M059J (cell line): ENCODE measurements around the gene ARHGAP12. TPM values are rescaled to one million over a fixed set of nuclear protein-coding genes. Genes with fewer than 3 reads are reported as not detected.

Experiments used
- DNase-seq: peaks from one replicate; pipeline ENCODE4 v3.0.0-alpha.2; 2012; ENCODE audit warnings: low read depth
- total RNA-seq: library from RNA; depleted of rRNA; stranded (reverse); fragments of >200 nt; shearing (Covaris generic); gene quantifications from 2 replicates; pipeline ENCODE4 v1.2.3, GENCODE V29; 2014

The ARHGAP12 gene
- total RNA-seq, 1 experiment from 2014 or later = 17.4 TPM

DNA sequence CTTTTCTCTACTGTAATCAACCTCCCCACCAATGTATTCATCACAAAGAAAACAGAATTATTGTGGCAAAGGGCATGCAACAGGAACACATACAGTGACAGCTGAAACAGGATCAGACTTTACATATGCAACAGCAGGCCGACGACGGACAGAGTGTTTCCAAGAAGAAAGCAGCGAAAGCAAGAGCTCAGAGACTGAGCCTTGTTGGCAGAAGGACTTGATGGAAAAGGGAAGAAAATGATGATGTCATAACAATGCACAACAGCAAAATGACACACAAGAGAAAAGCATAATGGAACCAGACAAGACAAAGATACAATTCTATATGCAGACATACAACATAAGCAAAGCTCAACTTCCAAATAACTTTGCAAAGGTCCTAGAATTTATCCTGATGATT is 106.5 kb downstream of the ARHGAP12 start:
- DNase-seq = no peak

DNA sequence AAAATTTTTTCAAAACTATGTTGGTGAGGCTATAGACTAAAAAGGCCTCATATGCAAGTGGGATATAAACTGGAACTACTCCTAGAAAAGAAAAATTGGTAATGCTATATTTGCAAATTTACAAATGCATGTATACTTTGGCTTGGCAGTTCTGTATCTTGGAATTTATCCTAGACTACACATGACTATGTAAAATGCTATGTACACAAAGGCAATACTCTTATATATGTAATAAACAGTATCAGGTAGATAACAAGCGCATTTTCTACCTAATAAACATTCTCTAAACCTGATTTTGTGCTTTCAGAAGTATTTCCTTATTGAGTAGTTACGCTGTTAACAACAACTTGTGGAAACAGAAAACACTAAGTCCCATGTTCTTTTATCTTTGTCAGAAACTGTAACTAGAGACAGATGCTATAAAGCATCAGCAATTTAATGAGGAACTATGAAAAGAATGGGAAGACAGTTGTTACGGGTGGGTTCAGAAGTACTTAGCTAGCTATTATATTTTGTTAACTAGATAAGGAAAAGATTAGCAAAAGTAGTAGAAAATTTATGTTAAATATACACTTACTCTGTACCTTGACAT is 107.8 kb downstream of the ARHGAP12 start:
- no peak for DNase-seq

DNA sequence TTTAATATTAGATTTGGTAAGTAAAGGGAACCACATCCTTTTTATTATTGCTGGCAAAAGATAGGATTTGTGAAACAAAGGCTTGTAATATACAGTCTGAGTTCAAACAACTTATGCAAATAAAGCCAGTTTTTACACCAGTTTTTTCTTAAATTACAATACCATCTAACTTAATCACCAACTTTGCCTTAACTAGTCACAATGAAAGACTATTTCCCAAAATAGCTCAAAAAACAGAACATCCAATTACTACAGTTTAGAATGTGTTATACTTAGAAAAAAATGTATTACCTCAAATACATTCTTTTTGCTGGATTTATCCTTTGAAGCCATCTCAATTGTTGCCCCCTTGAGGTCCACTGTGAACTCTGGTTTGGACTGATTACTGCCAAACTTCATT is 108.5 kb downstream of the ARHGAP12 start:
- no peak for DNase-seq

DNA sequence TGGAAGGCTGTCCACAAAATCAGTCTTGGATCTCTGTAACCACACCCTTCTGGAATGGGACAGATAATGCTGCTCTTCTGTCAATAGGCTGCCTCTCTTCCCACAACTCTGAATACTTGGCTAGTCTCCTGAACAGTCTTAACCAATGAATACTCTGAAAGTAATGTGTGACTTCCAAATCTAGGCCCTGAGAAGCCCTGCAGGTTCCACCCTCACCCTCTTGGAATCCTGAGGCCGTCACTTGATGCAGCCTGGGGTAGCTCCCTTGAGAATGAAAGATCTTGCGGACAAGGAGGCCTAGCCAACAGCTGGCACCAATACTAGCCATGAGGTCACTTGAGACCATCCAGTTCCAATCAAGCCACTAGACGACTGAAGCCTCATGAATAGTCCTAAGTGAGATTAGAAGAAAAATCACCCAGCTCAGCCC is 109.2 kb downstream of the ARHGAP12 start:
- peak; percentile 2 for DNase-seq

DNA sequence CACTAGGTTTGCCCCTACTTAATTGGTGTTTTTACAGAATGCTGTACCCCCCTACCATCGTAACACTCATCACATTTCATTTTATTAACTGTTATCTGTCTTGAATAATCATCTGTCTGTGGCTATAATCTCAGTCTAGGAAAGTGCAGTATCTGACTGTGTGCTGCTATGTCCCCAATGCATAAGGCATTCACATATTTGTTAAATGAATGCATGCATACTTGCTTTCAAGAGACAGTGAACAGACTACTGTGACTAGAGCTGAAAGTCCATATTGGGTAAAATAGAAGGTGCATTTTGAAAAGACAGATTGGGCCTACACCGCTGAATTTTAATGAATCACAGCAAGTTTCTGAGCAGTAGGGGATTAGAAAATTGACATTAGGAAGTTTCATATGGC is 112.3 kb downstream of the ARHGAP12 start:
- peak; percentile 3 for DNase-seq

DNA sequence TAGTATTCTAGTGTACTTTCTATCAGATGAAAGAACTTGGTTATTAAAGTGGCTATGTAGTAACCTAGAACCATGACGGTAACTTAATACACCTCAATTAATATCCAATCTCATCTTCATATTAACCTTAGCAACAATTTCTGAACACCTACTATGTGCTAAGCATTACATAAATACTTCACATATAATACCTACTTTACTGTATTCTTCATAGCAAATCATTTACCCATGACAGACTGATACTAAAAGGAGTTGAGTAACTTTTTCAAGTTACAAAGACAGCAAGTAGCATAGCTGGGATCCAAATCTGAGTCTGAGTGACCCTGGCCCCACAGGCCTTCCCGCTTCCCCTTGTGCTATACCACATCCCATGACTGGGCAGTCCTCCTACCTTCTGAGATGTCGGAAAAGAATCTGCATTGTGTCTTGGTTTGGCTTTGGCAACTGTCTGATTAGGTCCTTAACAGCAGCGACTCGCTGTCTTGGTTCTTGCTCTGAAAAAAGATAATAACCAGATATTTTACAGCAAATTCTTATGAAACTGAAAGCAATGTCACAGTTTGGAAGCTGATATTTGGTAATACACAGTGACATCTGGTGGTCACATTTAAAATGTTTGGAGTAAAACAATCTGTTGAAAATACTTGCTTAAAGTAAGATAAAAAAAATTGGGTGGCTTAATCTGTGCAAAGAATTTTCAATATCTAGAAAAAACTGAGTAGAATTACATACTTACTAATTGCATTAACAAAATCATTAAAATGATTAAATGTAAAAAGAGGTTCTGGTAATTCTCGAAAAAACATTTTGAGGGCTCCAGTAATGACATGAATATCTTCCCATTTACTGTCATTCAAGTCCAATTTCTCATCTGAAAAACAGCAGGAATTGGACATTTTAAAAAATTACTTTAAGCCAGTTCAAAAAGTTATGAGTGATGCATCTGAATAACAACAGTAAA is 120.1 kb downstream of the ARHGAP12 start:
- DNase-seq = peak; percentile 42

DNA sequence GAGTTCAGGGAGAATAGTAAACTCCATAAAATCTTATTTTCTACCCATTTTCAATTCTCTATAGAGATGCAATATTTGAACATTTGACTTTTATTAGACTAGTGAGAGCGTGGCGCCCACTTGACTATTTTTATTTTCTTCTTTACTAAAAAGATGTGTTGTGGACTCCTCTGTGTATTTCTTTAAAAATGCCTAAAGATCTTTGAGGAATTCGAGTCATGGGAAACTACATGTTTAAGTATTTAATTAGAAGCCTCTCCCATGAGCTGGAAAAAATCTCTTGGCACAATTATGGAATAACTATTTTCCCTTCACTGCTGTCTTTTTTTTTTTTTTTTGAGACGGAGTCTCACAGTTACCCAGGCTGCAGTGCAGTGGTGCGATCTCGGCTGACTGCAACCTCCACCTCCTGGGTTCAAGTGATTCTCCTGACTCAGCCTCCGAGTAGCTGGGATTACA is 124.2 kb downstream of the ARHGAP12 start:
- DNase-seq = no peak

DNA sequence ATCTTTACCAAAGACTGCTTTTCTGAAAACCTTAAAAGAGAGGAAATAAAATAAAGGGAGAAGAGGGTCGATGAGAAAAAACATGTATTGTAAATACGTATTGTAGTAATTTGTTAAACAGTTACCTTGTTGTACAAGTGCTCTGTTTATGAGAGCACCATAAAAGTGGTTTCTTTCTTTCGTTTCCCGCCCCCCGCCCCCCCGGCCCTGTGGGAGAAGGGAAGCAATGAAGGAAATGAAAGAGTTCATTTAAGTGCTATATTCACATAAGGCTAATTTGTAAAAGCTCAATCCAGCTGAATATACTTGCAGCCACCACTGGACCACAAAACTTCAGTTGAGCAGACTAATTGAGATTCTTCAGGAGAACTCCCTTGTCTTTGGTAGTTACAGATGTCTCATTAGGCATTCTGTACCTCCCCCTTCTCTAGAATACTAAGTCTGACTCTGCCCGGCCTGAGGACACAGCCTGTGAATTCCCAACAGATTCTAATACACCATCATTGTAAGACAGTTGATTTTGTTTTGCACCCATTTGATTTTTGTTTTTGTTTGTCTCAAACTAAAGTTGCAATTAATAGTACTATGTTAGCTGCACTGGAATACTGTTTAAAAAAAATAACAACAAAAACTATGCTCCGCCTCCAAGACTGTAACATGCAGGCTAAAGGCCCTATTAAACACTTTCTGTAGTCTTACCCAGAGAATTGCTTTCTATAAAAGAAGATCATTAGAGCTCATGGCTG is 124.9 kb downstream of the ARHGAP12 start:
- no peak for DNase-seq

DNA sequence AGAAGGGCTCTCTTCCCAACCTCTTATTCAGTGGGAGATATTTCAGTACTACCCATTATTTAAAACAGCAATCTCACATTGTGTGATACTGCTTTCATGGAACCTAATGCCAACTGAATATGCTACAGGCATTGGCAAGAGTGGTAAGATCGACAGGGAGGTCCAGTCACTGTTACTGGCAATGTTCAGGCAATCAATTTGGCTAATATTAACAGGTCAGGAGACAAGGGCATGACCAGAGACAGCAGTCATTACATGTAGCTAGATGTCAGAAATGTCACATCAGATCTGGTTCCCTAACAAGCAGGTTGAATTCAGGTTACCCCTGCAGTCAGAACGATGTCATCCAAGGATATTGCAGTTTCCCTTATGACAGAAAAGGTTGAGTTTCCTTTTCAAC is 129.4 kb downstream of the ARHGAP12 start:
- DNase-seq = no peak

DNA sequence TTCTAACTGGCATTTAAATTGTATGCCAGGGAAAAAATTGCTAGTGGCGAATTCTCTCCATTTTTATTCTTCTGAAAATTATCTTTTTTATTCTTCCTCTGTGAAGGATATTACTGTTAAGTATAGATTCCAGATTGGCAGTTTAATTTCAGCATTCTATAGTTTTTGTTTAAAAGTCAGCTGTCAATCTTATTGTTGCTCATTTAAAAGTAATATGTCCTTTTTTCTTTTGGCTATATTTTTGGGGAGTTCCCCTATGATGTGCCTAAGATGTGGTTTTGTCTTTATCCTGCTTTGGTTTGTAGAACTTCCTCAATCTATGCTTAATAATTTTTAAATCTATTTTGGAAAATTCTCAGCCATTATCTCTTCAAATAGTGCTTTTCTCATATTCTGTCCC is 135.9 kb downstream of the ARHGAP12 start:
- DNase-seq = no peak

DNA sequence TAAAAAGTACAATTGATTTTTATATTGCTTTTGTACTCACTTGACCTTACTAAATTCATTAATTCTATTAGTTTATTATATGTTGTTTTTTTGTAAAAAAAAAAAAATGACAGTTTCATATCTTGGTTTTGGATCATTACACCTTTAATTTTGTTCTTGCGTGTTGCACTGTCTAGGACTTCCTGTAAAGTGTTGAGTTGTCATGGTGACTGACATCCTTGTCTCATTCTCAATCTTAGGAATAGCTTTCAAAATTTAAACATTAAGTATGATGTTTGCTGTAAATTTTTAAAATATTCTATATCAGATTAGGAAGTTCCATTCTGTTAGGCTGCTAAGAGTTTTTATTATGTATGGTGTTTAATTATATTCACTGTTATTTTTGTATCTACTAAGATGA is 139.1 kb downstream of the ARHGAP12 start:
- no peak for DNase-seq

DNA sequence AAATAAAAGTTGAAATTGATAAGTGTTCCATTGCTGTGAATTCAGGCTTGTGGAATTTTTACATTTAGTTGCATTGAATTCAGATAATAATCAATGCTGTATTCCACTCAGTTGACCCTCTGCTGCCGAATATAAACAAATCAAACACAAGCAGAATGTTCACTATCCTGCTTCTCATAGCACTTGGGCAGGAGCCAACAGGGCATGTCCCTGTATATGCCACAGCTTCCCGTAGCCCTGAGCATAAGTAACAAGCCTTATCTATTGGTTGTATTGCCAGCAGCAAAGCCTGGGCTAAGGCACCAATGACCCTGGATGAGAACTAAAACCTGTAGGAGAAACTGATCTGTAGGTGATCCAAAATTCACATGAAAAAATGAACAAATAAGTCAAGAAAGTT is 145.9 kb downstream of the ARHGAP12 start:
- peak; percentile 16 for DNase-seq

DNA sequence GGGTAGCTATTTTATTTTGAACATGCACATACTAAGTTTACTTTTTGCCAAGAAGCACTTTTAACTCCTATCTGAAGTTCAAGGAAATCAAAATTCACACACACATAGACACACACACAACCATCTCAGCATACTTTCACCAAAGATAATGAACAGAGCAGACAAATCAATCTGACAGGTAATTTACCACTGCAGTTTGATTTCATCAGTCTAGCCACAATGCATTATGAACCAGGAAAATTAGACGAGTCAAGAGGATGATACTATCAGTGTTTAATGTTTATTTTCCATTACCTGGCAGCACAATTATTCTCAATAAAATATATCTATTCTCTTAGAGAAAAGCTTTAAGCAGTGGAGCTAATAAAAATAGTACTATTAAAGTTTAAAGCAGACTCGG is 147.9 kb downstream of the ARHGAP12 start:
- DNase-seq = no peak

DNA sequence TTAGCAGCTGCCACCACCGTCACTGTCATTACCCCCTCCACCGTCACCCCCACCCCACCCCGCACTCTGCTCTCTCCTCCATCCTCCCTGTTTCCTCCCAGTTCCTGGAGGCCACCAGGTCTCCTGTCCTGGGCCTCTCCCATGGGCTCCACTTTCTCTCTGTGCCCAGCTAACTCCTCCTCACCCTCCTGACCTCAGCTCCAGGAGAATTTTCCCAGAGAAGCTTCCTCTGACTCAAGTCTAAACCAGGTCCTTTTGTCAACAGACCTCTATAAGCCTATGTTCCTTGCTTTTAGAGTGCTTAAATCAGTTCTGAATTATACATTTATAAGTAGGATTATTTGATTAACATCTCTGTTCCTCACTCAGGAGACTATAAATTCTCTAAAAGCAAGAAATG is 150.0 kb downstream of the ARHGAP12 start:
- no peak for DNase-seq

DNA sequence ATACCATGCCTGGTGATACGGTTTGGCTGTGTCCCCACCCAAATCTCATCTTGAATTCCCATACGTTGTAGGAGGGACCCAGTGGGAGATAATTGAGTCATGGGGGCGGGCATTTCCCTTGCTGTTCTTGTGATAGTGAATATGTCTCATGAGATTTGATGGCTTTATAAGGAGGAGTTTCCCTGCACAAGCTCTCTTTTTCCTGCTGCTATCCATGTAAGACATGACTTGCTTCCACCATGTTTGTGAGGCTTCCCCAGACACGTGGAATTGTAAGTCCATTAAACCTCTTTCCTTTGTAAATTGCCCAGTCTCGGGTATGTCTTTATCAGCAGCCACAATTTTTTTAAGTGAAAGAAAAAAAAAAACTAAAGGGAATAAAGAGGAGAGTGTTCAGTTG is 152.5 kb downstream of the ARHGAP12 start:
- no peak for DNase-seq

DNA sequence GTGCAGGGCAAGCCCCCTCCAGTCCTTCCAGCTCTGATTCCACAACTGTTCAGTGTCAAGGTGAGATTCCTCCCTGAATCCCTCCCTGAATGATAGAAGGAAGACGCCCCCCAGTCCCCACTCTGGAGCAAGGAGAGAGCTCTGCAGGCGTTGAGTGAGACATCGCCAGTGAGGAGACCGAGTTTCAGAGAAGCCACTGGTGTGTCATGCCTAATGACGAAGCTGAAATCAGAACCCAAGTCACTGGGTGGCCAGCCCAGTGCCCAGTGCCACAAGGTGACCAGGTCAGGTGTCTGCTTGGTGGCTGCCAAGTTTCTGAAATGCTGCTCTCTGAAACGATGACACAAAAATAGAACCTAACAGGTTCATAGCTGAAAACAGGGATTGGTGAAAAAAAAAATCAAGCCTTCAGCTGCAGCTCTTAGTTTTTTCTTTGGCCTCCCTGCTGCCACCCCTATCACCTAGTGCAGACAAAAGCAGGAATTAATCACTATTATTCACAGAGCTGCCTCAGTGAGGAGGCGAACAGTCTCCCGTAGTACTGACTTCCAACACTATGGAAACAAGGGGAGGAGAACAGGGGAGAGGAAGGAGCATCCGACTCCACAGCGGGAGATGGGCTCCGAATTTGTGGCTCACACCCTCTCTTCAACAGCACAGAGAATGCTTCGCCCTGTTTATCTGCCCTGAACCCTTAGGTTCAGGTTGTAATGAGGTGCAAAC is 153.5 kb downstream of the ARHGAP12 start:
- DNase-seq = no peak

DNA sequence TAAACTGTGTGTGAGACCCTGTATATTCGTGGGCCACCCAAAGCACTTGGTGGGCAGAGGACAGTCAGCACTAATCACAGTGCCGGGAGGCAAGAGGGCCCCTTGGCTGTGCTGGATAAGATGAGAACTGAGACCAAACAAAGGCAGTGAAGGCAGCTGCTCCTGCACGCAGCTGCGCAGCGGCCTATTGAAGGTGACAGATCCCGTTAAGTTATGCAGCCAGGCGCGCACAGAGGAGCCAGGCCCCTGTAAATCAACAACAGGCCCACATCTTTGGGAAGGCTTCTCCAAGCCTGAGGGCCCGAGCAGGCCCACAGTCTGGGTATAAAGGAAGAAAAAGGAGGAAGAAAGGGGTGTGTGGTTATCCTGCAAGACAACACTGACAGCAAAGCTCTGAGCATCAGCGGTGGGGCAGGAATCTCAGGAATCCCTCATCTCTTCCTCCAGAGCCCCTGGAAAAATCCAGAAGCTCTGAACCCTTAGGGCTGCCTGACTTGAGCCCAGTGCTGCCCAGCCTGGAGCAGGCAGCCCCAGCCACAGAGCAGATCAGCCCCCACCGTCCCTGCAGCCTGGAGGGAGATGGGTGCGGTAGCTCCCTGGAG is 154.2 kb downstream of the ARHGAP12 start:
- DNase-seq = no peak

DNA sequence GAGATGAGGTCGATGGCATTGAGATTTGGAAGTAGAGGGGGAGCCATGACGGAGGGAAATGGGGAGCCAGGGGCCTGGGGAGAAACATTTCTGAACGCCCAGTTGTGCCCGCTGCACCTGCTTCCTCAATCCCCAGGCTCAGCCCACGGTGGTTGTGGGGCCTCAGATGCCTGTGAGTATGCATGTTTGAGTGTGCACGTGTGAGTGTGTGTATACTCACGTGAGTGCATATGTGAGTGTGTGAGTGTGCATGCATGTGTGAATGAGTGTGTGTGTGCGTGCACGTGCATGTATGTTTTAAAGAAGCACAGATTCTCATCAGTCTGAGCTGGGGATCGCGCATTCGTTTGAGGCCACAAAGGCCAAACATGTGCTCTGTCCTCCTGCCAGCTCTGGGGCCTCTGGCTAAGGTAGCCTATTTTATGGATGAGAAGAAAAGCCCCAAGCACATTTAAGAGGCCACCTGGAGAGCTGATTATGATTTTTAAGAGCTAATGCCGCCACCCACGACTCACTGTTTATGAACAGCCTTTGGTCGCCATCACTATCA is 154.8 kb downstream of the ARHGAP12 start:
- no peak for DNase-seq

DNA sequence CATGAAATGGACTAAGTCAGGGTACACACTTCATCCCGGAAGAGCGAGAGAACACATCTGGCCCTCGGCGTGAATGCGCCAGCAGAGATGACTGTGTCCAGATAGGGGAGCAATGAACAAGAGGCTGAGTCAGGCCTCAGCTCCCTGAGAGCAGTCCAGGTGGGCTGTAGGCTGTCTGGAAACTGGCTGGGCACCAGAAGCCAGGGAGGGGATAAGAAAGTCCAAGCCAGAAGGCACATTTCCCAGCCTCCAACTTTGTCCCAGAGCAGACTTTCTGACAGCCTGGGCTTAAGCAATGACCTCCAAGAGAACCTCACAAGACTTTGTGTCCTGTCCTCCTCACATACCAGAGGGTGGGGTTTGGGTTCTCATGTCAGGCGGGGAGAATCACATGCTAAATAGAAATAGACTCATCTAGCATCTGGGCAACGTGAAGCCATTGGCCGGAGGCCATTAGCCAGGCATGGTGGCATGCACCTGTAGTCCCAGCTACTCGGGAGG is 157.2 kb downstream of the ARHGAP12 start:
- no peak for DNase-seq

DNA sequence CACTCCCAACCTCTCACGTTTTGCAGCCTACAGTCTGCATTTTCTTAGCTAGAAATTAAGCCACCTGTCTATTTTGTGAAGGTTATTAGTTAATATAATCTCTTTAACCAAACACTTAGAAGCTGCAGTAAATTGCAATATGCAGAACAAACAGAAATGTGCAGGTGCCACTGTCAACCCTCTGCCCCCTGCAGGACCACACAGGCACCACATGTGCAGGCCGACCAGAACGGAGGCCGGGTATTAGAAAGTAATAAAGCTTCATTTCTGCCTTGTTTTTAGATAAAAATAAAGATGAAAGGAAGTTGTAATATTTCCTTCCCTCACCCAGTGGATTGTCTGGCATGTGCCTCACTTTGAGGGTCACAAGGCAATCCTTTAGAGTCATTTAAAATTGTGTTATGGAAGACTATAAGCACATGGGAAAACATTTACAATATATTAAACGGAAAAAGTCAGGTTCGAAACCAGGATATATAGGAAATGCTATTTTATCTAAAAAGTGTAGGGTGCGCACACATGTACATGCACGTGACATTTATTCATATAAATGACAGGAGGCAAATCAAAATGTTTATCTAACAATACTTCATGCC is 158.2 kb downstream of the ARHGAP12 start:
- DNase-seq = no peak
